Neural cell (in vitro differentiated cells): ENCODE measurements around the gene PRUNE2.

ENCODE experiments used
- CTCF ChIP-seq: fragments of 450-650 bp; IDR thresholded peaks from 2 replicates; pipeline ENCODE4 v1.5.1; 2014; ENCODE audit warnings: antibody characterized with exemption, mild to moderate bottlenecking, moderate library complexity; ENCODE audit not compliant: poor library complexity, severe bottlenecking
- EP300 ChIP-seq: fragments of 450-650 bp; conservative IDR thresholded peaks from 2 replicates; pipeline ENCODE4 v1.6.1; 2014; ENCODE audit warnings: antibody characterized with exemption, mild to moderate bottlenecking, moderate library complexity; ENCODE audit not compliant: poor library complexity, severe bottlenecking
- EZH2 ChIP-seq: fragments of 200-600, 300-800 bp; shearing (Covaris generic), sonication (generic); IDR thresholded peaks from 2 replicates; pipeline ENCODE4 v1.6.1; 2014; ENCODE audit warnings: antibody characterized with exemption, low read length, borderline replicate concordance, mild to moderate bottlenecking; ENCODE audit not compliant: insufficient read depth, poor library complexity, severe bottlenecking
- MXI1 ChIP-seq: fragments of 450-650 bp; conservative IDR thresholded peaks from 2 replicates; pipeline ENCODE4 v1.6.1; 2014; ENCODE audit warnings: antibody characterized with exemption, mild to moderate bottlenecking; ENCODE audit not compliant: poor library complexity, severe bottlenecking
- POLR2AphosphoS5 ChIP-seq: IDR thresholded peaks from 2 replicates; pipeline ENCODE4 v1.6.1; 2012
- RAD21 ChIP-seq: fragments of 450-650 bp; conservative IDR thresholded peaks from 2 replicates; pipeline ENCODE4 v1.6.1; 2014; ENCODE audit warnings: antibody characterized with exemption, mild to moderate bottlenecking, moderate library complexity
- REST ChIP-seq: IDR thresholded peaks from 2 replicates; pipeline ENCODE4 v1.6.1; 2012; ENCODE audit warnings: borderline replicate concordance
- TAF1 ChIP-seq: IDR thresholded peaks from 2 replicates; pipeline ENCODE4 v1.6.1; 2012; ENCODE audit warnings: low read depth

GRCh38 chr9:76717176-76717575 lies 188.7 kb downstream of the PRUNE2 start:
- TF ChIP-seq CTCF (no peak), REST (no peak), POLR2AphosphoS5 (no peak), EP300 (no peak), EZH2 (no peak), MXI1 (no peak), RAD21 (no peak), TAF1 (no peak)
